ENCODE results near the gene PIGN. TPM values are rescaled to one million over a fixed set of nuclear protein-coding genes. Genes with fewer than 3 reads are reported as not detected.

PIGN gene, protein sequence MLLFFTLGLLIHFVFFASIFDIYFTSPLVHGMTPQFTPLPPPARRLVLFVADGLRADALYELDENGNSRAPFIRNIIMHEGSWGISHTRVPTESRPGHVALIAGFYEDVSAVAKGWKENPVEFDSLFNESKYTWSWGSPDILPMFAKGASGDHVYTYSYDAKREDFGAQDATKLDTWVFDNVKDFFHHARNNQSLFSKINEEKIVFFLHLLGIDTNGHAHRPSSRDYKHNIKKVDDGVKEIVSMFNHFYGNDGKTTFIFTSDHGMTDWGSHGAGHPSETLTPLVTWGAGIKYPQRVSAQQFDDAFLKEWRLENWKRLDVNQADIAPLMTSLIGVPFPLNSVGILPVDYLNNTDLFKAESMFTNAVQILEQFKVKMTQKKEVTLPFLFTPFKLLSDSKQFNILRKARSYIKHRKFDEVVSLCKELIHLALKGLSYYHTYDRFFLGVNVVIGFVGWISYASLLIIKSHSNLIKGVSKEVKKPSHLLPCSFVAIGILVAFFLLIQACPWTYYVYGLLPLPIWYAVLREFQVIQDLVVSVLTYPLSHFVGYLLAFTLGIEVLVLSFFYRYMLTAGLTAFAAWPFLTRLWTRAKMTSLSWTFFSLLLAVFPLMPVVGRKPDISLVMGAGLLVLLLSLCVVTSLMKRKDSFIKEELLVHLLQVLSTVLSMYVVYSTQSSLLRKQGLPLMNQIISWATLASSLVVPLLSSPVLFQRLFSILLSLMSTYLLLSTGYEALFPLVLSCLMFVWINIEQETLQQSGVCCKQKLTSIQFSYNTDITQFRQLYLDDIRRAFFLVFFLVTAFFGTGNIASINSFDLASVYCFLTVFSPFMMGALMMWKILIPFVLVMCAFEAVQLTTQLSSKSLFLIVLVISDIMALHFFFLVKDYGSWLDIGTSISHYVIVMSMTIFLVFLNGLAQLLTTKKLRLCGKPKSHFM
- total RNA-seq = 26.1 and 31.1 TPM in 2 replicates
- polyA plus RNA-seq = 13.7 and 14.1 TPM in 2 replicates
- polyA plus RNA-seq (2011; cell fraction: cytosol; rRNA removed) = 5.4 and 6.1 TPM in 2 replicates
- 9.2 and 10.8 TPM in 2 replicates for polyA plus RNA-seq (2011; cell fraction: nucleus; rRNA removed)
- polyA plus RNA-seq (2012) = 14.2 and 17.4 TPM in 2 replicates
- 72.7 and 102 TPM in 2 replicates for polyA minus RNA-seq
- polyA minus RNA-seq (2011; cell fraction: cytosol; rRNA and poly(A)+ RNA removed) = 13.9 TPM
- polyA minus RNA-seq (2011; cell fraction: nucleus; rRNA and poly(A)+ RNA removed) = 63.2 and 103 TPM in 2 replicates
- percentile 66 among the genes with signal in this experiment for Bru-seq, nascent RNA
- percentile 60 among the genes with signal in this experiment for BruChase-seq, experiment 1, labeled RNA remaining after a 6-hour chase
- BruChase-seq, experiment 2, labeled RNA remaining after a 2-hour chase = percentile 79 among the genes with signal in this experiment
- long read RNA-seq, full-length matches to known transcripts = 30 of 49 reads
- long read RNA-seq, partial matches to known transcripts = 4 of 49 reads
- long read RNA-seq, other reads (novel, unspliced or antisense) = 15 of 49 reads

DNA sequence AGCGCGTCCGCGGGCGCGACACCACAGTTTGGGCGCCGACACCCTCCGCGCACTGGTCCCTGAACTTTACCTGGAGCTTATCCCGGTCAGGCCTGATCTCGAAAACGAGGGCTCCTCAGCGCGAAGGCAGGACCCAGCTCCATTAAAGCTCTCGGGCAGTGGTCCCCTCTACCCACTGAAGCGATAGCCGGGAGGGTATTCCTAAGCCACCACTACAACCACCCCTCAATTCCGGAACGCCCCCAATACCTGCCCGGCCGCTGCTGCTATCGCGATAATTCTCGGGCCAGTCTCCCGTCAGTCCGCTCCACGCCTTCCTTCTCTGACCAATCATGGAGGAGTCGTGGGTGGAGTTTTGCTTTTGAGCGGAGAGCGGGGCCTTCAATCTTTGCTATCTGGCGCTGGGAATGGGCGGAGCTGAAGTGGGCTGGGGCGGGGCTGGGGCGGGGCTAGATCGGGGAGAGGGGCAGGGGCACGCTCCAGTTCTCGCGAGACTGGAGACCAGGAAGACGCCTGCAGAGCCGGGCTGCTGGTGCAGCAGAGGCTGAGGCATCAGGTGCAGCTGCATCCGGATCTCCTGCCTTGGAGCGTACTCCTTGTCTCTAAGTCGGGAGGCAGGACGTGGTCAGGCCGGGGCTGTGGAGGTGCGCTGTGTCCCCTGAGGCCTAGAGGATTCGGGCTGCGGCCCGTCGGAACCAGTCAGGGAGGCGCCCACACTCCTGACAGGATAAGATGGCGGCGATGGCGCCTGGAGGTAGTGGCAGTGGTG, at the start of gene PIGN, which contains the start of gene RELCH:
Gene PIGN (minus strand): TSS at position 283 of the 769 bp plus-strand sequence. CDS start 25,703 bp downstream, outside the sequence.
Gene RELCH (plus strand): TSS at position 482 of the 769 bp plus-strand sequence. CDS start 251 bp downstream, at position 733.
- H3K27ac ChIP-seq (ENCODE audit: insufficient read depth, low read depth, low read length) = peak within 1 kb of the TSS; percentile 79
- ChIA-PET POLR2A (interaction anchor here (0.5 to 0.8 kb wide), 5 partner anchors 11 to 1231 kb away, joined by 3 to 7 read pairs (median 4); no protein-coding TSS in a partner anchor), CTCF (interaction anchor here (0.6 to 4.7 kb wide), 16 partner anchors 11 to 528 kb away, joined by 3 to 30 read pairs (median 6); no protein-coding TSS in a partner anchor)
- no peaks in the 10 kb centered on the region for H4K20me1 ChIP-seq (replicated peaks; ENCODE audit: control insufficient read depth, extremely low read depth, insufficient read depth, low read length)
- peak within 1 kb of the TSS; percentile 85 for H3K9ac ChIP-seq (replicated peaks; ENCODE audit: extremely low read depth, insufficient read depth, low read length)
- peaks cover 34% of the 10 kb centered on the region for H3K4me1 ChIP-seq (ENCODE audit: control insufficient read depth, extremely low read depth, insufficient read depth, low read length)
- peak within 1 kb of the TSS; percentile 86 to 97 (median 94) for H3K4me3 ChIP-seq (replicated peaks in 1 of 3; ENCODE audit: insufficient read depth in 1 of 3, low read depth in 1 of 3, low read length in 3 of 3)
- TF ChIP-seq EZH2 (IDR thresholded peaks at IDR 0.05; ENCODE audit: borderline replicate concordance, low read depth, low read length, severe bottlenecking) (no peak), FOS (IDR thresholded peaks at IDR 0.05; ENCODE audit: borderline replicate concordance, insufficient read depth, low read length) (no peak), JUN (IDR thresholded peaks at IDR 0.05; ENCODE audit: borderline replicate concordance, insufficient read depth, insufficient read length, low read depth) (no peak), POLR2A (IDR thresholded peaks at IDR 0.05; ENCODE audit: low read depth, low read length) (peak; percentile 88), POLR2AphosphoS5 (IDR thresholded peaks at IDR 0.05; ENCODE audit: insufficient read depth, low read depth, low read length) (peak; percentile 61), MYC (IDR thresholded peaks at IDR 0.05; ENCODE audit: low read depth, low read length) (no peak), GATA2 (IDR thresholded peaks at IDR 0.05; ENCODE audit: insufficient read depth, insufficient read length, low read depth, low read length) (no peak)
- TF ChIP-seq, protein P1, sequence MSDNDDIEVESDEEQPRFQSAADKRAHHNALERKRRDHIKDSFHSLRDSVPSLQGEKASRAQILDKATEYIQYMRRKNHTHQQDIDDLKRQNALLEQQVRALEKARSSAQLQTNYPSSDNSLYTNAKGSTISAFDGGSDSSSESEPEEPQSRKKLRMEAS (IDR thresholded peaks at IDR 0.05; ENCODE audit: insufficient read depth, insufficient read length) = no peak
- TF ChIP-seq, protein P2, sequence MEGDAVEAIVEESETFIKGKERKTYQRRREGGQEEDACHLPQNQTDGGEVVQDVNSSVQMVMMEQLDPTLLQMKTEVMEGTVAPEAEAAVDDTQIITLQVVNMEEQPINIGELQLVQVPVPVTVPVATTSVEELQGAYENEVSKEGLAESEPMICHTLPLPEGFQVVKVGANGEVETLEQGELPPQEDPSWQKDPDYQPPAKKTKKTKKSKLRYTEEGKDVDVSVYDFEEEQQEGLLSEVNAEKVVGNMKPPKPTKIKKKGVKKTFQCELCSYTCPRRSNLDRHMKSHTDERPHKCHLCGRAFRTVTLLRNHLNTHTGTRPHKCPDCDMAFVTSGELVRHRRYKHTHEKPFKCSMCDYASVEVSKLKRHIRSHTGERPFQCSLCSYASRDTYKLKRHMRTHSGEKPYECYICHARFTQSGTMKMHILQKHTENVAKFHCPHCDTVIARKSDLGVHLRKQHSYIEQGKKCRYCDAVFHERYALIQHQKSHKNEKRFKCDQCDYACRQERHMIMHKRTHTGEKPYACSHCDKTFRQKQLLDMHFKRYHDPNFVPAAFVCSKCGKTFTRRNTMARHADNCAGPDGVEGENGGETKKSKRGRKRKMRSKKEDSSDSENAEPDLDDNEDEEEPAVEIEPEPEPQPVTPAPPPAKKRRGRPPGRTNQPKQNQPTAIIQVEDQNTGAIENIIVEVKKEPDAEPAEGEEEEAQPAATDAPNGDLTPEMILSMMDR (IDR thresholded peaks at IDR 0.05; ENCODE audit: extremely low read depth in 1 of 2, insufficient read depth in 1 of 2, low read depth in 1 of 2, low read length in 2 of 2) = no peak
- dilution Hi-C loops (cut with MboI; ENCODE audit: extremely low pct_ligation_motif_present, low sequenced_read_pairs) = no loop called here
- peak within 1 kb of the TSS; percentile 95 for H3K4me2 ChIP-seq (ENCODE audit: insufficient read depth, low read length)
- DNase-seq (ENCODE audit: low read depth, low spot score) (peak; percentile 99), FAIRE-seq (peak; percentile 95)
- H2AFZ ChIP-seq (ENCODE audit: low read depth, low read length) = peak within 1 kb of the TSS; percentile 93
- no peaks in the 10 kb centered on the region for H3K36me3 ChIP-seq (ENCODE audit: control insufficient read depth in 2 of 2, extremely low read depth in 1 of 2, insufficient read depth in 2 of 2, low read length in 2 of 2)
- no peaks in the 10 kb centered on the region for H3K27me3 ChIP-seq (ENCODE audit: control insufficient read depth in 2 of 2, insufficient read depth in 2 of 2, low read length in 2 of 2)
- no peaks in the 10 kb centered on the region for H3K9me3 ChIP-seq (replicated peaks; ENCODE audit: control insufficient read depth, insufficient read depth, low read length)
- no peaks in the 10 kb centered on the region for H3K9me1 ChIP-seq (replicated peaks; ENCODE audit: control insufficient read depth, extremely low read depth, insufficient read depth, low read length)
- intact Hi-C loops (cut with micrococcal nuclease) = loop anchor here (1.0 kb wide), 5 partner anchors 13 to 528 kb away; partner anchors contain the start of gene PHLPP1
- H3K79me2 ChIP-seq (ENCODE audit: control insufficient read depth, insufficient read depth, low read length) = peaks cover 49% of the 10 kb centered on the region
- no TSS peak for BruUV-seq (replicated peaks)

Data from endothelial cell of umbilical vein (primary cell).